T-helper 2 cell treated with Interferon-gamma antibody and Interleukin-4, amounts not matched to agents 5 μg/mL and 100 μg/mL, for 36 hours (primary cell): ENCODE measurements around the gene REEP6.
"Not testable (repeated sequence)": the region's sequence is repeated elsewhere in the genome, so short reads cannot be mapped to it uniquely, and the experiment has no call there.

Experiments
- DNase-seq: peaks from one replicate; pipeline ENCODE4 v3.0.0; 2021; ENCODE audit warnings: low spot score
- H3K27ac Mint-ChIP-seq: one replicate; pipeline ENCODE4 v1.8.0; 2021; ENCODE audit warnings: mild to moderate bottlenecking, mixed read lengths
- H3K27me3 Mint-ChIP-seq: one replicate; pipeline ENCODE4 v1.8.0; 2021; ENCODE audit warnings: low read depth, mixed read lengths
- H3K36me3 Mint-ChIP-seq: one replicate; pipeline ENCODE4 v1.8.0; 2021; ENCODE audit warnings: low read depth, mixed read lengths
- H3K4me1 Mint-ChIP-seq: one replicate; pipeline ENCODE4 v1.8.0; 2021; ENCODE audit warnings: low read depth, mixed read lengths
- H3K4me3 Mint-ChIP-seq: one replicate; pipeline ENCODE4 v1.8.0; 2022; ENCODE audit warnings: mild to moderate bottlenecking, moderate library complexity, mixed read lengths
- H3K9me3 Mint-ChIP-seq: one replicate; pipeline ENCODE4 v1.8.0; 2021; ENCODE audit warnings: mixed read lengths

Gene REEP6

DNA sequence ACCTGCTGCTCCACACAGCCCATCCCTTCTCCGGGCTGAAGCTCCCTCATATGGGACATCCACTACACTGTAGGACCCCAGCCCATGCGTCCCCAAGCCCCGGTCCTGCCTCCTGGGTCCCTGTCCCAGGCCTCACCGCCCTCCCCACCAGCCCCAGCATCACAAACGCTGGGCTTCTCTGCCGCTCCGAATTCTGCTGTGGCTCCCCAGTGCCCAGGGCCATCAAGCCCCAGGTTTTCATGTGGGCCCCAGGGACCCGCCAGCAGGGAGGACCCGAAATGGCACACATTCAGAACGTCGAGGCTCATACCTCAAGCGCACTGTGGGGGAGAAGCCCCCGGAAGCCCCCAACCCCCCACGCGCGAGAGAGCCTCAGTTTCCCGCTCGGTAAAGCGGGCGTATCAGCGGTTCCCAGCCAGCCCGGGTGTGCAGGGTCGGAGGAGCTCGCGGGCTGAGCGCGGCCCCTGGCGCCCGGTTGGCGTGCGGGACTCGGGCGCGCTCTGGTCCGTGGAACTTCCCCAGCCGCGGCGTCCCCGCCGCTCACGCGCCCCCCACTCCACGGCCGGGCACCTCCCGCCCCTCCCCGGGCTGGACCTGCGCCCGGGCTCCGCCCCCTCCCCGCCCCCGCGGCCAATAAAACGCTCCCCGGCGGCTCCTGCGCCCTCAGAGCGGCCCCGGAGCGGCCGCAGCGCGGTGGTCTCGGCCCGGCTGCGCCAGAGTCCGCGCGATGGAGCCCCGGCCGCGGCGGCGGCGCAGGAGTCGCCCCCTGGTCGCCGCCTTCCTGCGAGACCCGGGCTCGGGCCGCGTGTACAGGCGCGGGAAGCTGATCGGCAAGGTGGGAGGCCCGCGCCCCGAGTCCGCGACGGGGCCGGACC is 32.7 kb downstream of the REEP6 start, which contains the start of gene PLK5:
Gene PLK5, plus strand, starts transcription at position 666 of the 875 bp plus-strand sequence. CDS start 2,920 bp downstream, outside the sequence.
- H3K4me1 Mint-ChIP-seq, result peaks cover 3% of the 10 kb centered on the region
- no peak within 1 kb of the TSS for H3K4me3 Mint-ChIP-seq
- H3K9me3 Mint-ChIP-seq, result no peaks in the 10 kb centered on the region

DNA sequence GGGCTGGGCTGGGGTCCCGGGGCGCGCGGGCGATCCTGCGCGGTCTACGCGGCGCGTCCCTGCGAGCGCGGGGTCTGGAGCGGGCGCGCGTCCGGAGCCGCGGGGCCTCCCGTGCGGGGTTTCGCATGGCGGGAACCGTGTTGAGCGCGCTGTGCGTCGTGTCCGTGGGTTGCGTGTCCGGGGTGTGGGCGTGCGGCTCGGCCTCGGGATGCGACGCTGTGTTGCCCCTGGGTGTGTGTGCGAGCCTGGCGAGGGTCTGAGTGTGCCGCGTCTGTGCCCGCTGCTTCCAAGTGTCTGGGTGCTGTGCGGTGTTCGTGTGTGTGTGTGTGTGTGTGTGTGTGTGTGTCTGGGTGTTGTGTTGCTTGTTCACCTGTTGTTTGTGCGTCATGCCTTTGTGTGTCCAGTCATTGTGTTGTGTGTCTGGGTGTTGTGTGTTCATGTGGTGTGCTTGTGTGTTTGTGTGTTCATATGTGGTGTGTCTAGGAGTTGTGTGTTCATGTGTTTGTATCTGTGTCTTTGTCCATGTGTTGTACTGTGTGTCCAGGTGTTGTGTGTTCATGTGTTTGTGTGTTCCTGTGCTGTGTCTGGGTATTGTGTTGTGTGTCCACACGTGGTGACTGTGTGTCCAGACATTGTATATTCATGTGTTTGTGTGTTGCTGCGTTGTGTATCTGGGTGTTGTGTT is 33.4 kb downstream of the REEP6 start:
- peaks cover 22% of the 10 kb centered on the region for H3K27me3 Mint-ChIP-seq

More for the DNA sequence above, 32.7 kb downstream of the REEP6 start, which contains the start of gene PLK5:
- Mint-ChIP-seq H3K27ac (no peak within 1 kb of the TSS), H3K27me3 (peaks cover 22% of the 10 kb centered on the region), H3K36me3 (no peaks in the 10 kb centered on the region)
- no peak for DNase-seq

DNA sequence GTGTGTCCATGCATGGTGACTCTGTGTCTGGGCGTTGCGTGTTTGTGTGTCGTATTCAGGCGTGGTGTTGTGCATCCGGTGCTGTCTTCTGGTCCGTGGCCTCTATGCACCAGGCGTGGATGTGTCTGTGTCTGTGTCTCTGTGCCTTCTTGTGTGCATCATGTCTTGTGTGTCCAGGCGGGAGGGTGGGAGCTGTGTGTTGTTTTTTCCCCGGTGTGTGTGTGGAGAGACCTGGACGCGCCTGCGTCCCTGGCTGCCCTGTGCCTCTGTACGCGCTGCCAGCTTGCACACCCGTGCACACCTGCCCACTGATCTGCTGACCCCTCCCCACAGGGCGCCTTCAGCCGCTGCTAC is 34.0 kb downstream of the REEP6 start:
- DNase-seq, result no peak
- Mint-ChIP-seq H3K27me3 (peaks cover 22% of the 10 kb centered on the region), H3K4me1 (peaks cover 3% of the 10 kb centered on the region), H3K27ac (no peak overlapping the region), H3K4me3 (no peak overlapping the region), H3K9me3 (no peaks in the 10 kb centered on the region), H3K36me3 (no peaks in the 10 kb centered on the region)

More for the DNA sequence above, 33.4 kb downstream of the REEP6 start:
- Mint-ChIP-seq H3K27ac (no peak overlapping the region), H3K4me1 (peaks cover 3% of the 10 kb centered on the region), H3K36me3 (no peaks in the 10 kb centered on the region), H3K9me3 (no peaks in the 10 kb centered on the region), H3K4me3 (no peak overlapping the region)
- DNase-seq, result no peak

DNA sequence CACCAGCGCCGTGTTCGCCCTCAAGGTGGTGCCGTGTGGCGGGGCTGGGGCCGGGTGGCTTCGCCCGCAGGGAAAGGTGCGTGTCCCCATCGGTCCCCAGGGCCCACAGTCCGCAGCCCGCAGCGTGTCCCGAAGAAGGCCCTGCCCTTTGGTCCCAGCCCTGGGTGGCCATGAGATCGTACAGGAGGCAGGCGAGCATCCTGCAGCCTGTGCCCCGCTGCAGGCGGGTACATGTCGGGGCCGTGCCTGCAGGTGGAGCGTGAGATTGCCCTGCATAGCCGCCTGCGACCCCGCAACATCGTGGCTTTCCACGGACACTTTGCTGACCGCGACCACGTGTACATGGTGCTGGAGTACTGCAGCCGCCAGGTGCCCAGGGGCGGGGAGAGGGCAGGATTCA is 34.4 kb downstream of the REEP6 start:
- Mint-ChIP-seq H3K4me1 (peaks cover 3% of the 10 kb centered on the region), H3K36me3 (no peaks in the 10 kb centered on the region), H3K9me3 (no peaks in the 10 kb centered on the region), H3K27ac (no peak overlapping the region), H3K4me3 (no peak overlapping the region), H3K27me3 (peaks cover 22% of the 10 kb centered on the region)
- no peak for DNase-seq

DNA sequence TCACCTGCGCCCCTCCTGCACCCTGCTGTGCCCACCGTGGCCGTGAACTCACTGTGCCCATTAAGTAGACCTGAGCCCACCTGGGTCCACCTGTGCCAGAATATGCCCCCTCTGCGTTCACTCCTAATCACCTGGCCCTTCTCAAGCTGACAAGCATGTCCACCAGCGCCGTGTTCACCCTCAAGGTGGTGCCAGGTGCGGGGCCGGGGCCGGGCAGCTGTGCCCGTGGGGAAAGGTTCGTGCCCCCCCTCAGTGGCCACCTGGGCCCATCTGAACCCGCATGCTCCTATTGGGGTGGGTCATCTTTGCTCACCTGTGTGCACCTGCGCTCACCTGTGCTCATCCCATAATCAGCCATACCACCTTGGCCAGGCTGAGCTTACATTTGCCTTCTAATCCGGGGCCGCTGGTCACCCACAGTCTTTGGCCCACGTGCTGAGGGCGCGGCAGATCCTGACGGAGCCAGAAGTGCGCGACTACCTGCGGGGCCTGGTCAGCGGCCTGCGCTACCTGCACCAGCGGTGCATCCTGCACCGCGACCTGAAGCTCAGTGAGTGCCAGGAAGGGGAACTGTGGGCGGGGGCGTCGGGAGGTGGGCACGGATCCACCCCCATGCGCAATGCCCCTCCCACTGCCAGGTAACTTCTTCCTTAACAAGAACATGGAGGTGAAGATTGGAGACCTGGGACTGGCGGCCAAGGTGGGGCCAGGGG is 35.2 kb downstream of the REEP6 start:
- H3K27ac Mint-ChIP-seq, result no peak overlapping the region
- H3K36me3 Mint-ChIP-seq, result no peaks in the 10 kb centered on the region
- no peak for DNase-seq
- no peak overlapping the region for H3K4me3 Mint-ChIP-seq
- H3K4me1 Mint-ChIP-seq, result peaks cover 3% of the 10 kb centered on the region
- H3K9me3 Mint-ChIP-seq, result no peaks in the 10 kb centered on the region
- peaks cover 22% of the 10 kb centered on the region for H3K27me3 Mint-ChIP-seq

DNA sequence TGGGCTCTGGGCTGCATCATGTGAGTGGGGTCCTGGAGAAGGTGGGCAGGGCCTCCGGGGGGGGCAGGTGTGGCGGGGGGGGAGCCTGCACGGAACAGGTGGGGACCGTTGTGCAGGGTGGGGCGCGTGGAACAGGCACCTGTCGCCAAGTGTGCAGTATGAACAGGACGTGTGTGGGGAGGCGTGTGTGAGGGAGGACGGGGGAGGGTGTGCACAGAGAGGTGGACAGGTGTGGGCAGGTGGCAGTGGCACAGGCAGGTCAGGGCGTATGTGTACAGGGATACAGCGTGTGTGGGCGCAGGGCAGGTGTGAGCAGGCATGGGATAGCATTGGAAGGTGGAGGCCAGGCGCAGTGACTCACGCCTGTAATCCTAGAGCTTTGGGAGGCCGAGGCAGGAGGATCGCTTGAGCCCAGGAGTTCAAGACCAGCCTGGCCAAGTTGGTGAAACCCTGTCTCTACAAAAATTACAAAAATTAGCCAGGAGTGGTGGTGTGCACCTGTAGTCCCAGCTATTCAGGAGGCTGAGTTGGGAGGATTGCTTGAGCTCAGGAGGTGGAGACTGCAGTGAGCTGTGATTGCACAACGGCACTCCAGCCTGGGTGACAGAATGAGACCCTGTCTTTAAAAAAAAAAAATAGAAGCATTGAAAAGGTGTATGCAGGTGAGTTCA is 36.1 kb downstream of the REEP6 start:
- Mint-ChIP-seq H3K27ac (no peak overlapping the region), H3K9me3 (no peaks in the 10 kb centered on the region), H3K4me1 (peaks cover 3% of the 10 kb centered on the region), H3K36me3 (no peaks in the 10 kb centered on the region), H3K4me3 (no peak overlapping the region), H3K27me3 (peaks cover 22% of the 10 kb centered on the region)
- no peak for DNase-seq

DNA sequence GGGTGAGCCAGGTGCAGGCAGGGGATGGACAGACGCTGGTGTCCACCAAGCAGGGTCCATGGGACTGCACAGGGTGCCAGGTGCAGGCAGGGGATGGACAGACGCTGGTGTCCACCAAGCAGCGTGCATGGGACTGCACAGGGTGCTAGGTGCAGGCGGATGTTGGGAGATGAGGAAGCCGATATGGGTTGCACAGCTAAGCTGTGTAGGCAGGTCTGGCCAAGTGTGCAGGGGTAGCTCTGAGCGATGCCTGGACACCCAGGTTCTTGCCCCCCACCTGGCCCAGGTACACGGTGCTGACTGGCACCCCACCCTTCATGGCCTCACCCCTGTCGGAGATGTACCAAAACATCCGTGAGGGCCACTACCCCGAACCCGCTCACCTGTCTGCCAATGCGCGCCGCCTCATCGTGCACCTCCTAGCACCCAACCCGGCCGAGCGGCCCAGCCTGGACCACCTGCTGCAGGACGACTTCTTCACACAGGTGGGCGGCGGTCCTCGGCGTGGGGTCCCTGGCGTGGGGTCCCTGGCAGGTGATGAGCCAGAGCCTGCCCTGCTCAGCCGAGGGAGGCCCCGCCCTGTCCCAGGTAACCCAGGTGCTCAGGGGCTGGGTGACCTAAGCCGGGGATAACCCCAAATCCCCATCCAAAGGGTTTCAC is 36.8 kb downstream of the REEP6 start:
- Mint-ChIP-seq H3K27ac (no peak overlapping the region), H3K4me3 (no peak overlapping the region), H3K9me3 (no peaks in the 10 kb centered on the region), H3K4me1 (peaks cover 3% of the 10 kb centered on the region), H3K27me3 (peaks cover 20% of the 10 kb centered on the region), H3K36me3 (no peaks in the 10 kb centered on the region)
- DNase-seq, result no peak

DNA sequence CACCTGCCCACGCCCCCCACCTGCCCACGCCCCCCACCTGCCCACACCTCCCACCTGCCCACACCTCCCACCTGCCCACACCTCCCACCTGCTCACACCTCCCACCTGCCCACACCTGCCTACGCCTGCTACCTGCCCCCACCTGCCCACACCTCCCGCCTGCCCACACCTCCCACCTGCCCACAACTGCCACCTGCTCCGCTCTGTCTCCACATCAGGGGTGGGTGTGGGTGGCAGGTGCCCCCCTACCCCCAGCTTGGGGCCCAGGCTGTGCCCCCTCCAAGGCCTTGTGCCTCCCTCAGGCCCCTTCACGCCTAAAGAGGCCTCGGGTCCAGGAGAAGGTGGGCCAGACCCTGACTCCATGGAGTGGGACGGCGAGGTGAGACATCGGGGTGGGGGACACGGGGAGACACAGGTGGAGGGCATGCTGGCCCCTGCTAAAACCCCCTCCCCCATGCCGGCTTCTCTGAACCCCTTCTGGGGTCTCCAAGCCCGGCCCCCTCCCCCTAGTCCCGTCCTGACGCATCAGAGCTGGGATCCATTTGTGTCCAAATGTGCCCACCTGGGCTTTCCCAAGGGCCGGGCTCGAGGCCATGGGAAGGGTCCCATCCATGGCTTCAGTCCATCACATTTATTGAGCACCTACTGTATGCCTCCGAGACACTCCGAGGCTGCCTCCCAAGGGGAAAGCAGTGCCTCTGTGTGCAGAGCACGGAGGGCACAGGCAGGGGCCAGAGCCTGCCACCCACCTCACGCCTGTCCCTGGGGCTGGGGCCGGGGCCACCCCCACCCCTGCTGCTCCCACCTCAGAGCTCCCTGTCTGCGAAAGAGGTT is 37.8 kb downstream of the REEP6 start:
- no peak overlapping the region for H3K27ac Mint-ChIP-seq
- H3K9me3 Mint-ChIP-seq, result no peaks in the 10 kb centered on the region
- peaks cover 3% of the 10 kb centered on the region for H3K4me1 Mint-ChIP-seq
- DNase-seq, result no peak
- H3K4me3 Mint-ChIP-seq, result no peak overlapping the region
- H3K36me3 Mint-ChIP-seq, result no peaks in the 10 kb centered on the region
- peaks cover 13% of the 10 kb centered on the region for H3K27me3 Mint-ChIP-seq

DNA sequence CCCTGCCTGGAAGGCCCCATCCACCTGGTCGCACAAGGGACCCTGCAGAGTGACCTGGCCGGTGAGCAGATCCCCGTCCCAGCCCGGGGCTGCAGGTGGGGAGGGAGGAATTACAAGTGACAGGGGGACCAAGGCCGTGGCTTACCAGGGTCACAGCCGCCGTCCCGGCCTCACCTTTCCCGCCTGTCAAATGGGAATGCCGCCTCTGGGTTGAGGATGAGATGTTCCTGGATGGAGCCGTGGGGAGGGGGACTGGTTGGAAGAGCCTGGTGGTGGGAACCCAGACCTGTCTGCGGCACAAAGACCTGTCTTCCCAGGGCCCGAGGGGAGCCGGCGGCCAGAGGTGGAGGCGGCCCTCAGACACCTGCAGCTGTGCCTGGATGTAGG is 38.4 kb downstream of the REEP6 start:
- H3K27ac Mint-ChIP-seq, result no peak overlapping the region
- no peaks in the 10 kb centered on the region for H3K9me3 Mint-ChIP-seq
- H3K27me3 Mint-ChIP-seq, result peaks cover 11% of the 10 kb centered on the region
- H3K36me3 Mint-ChIP-seq, result no peaks in the 10 kb centered on the region
- H3K4me1 Mint-ChIP-seq, result peaks cover 3% of the 10 kb centered on the region
- no peak overlapping the region for H3K4me3 Mint-ChIP-seq
- DNase-seq, result no peak

DNA sequence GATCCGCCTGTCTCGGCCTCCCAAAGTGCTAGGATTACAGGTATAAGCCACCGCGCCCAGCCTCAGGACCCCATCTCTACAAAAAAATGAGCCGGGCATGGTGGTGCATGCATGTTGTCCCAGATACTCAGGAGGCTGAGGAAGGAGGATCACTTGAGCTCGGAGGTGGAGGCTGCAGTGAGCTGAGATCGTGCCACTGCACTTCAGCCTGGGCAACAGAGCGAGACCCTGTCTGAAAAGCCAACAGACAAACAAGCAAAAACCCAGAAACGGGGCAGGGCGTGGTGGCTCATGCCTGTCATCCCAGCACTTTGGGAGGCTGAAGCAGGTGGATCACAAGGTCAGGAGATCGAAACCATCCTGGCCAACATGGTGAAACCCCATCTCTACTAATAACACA is 39.9 kb downstream of the REEP6 start:
- H3K27ac Mint-ChIP-seq, H3K9me3 Mint-ChIP-seq, H3K4me3 Mint-ChIP-seq, DNase-seq, H3K27me3 Mint-ChIP-seq, H3K36me3 Mint-ChIP-seq, H3K4me1 Mint-ChIP-seq: not testable (repeated sequence)

DNA sequence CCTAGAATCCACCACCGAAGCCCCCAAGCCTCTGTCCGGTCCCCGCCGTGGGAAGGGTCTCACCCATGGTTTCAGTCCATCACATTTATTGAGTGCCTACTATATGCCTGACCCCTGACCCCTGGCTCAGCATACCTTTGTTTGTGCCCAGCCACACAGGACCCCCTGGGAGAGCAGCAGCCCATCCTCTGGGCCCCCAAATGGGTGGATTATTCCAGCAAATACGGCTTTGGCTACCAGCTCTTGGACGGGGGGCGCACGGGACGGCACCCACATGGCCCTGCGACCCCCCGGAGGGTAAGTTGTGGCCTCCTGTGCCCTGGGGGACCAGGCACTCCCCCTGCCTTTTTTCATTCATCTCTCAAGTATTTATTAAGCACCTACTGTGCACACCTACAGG is 40.6 kb downstream of the REEP6 start:
- H3K4me1 Mint-ChIP-seq, result no peaks in the 10 kb centered on the region

DNA sequence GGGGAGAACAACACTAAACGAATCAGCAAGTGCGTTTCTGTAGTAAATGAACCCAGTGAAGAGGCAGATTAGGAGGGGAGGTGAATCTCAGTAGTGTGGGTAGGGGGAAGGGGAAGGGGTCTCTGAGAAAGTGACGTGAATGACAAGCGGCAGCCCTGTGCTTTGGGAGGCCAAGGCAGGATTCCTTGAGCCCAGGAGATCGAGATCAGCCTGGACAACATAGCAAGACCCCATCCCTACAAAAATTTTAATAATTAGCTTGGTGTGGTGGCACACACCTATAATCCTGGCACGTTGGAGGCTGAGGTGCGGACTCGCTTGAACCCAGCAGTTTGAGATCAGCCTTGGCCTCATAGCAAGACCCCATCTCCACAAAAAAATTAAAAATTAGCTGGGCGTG is 41.0 kb downstream of the REEP6 start:
- H3K27ac Mint-ChIP-seq, result no peak overlapping the region
- H3K4me3 Mint-ChIP-seq, result no peak overlapping the region
- H3K4me1 Mint-ChIP-seq, result no peaks in the 10 kb centered on the region
- H3K36me3 Mint-ChIP-seq, result no peaks in the 10 kb centered on the region
- DNase-seq, result no peak
- no peaks in the 10 kb centered on the region for H3K27me3 Mint-ChIP-seq
- no peaks in the 10 kb centered on the region for H3K9me3 Mint-ChIP-seq

More for the DNA sequence above, 40.6 kb downstream of the REEP6 start:
- no peaks in the 10 kb centered on the region for H3K9me3 Mint-ChIP-seq
- no peak overlapping the region for H3K27ac Mint-ChIP-seq
- no peak for DNase-seq
- H3K4me3 Mint-ChIP-seq, result no peak overlapping the region
- H3K36me3 Mint-ChIP-seq, result no peaks in the 10 kb centered on the region
- no peaks in the 10 kb centered on the region for H3K27me3 Mint-ChIP-seq
